Kidney (tissue), 14 donors: ENCODE measurements around the gene CCDC149. TPM values are rescaled to one million over a fixed set of nuclear protein-coding genes. Genes with fewer than 3 reads are reported as not detected.

ENCODE experiments used
- DNase-seq, 5 donors: peaks; one replicate each; pipeline ENCODE4 v3.0.0-alpha.2; 2013 to 2020
- FAIRE-seq: peaks from 2 replicates; lab custom pipeline; 2012; peaks lifted over from hg19 to GRCh38; lab: Jason Lieb, UNC
- H3K27ac ChIP-seq, 2 donors: one replicate each; pipeline ENCODE4 v1.7.0; 2013; ENCODE audit warnings: low read depth in 2 of 2, low read length in 2 of 2, inconsistent platforms in 1 of 2
- H3K27me3 ChIP-seq: one replicate; pipeline ENCODE4 v1.7.1; 2013; ENCODE audit warnings: low read length, inconsistent platforms; ENCODE audit not compliant: control insufficient read depth, insufficient read depth
- H3K36me3 ChIP-seq, 3 donors: one replicate each; pipeline versions ENCODE4 v1.7.0 to v1.7.1; 2013; ENCODE audit warnings: low read length in 3 of 3, control low read depth in 1 of 3, inconsistent platforms in 1 of 3; ENCODE audit not compliant: insufficient read depth in 3 of 3, control insufficient read depth in 2 of 3
- H3K4me1 ChIP-seq, 3 donors: one replicate each; pipeline versions ENCODE4 v1.7.0 to v1.7.1; 2013; ENCODE audit warnings: low read length in 3 of 3, inconsistent platforms in 1 of 3, low read depth in 1 of 3; ENCODE audit not compliant: control insufficient read depth in 2 of 3, insufficient read depth in 2 of 3
- H3K4me3 ChIP-seq, 3 donors: one replicate each; pipeline versions ENCODE4 v1.7.0 to v1.8.1; 2013; ENCODE audit warnings: low read length in 3 of 3, control low read depth in 1 of 3, inconsistent platforms in 1 of 3
- H3K9ac ChIP-seq, 3 donors: one replicate each; pipeline versions ENCODE4 v1.7.0 to v1.7.1; 2013; ENCODE audit warnings: low read length in 3 of 3, control low read depth in 1 of 3, inconsistent platforms in 1 of 3
- H3K9me3 ChIP-seq, 3 donors: one replicate each; pipeline versions ENCODE4 v1.7.0 to v1.7.1; 2013; ENCODE audit warnings: low read length in 3 of 3, control low read depth in 1 of 3, inconsistent platforms in 1 of 3; ENCODE audit not compliant: control insufficient read depth in 2 of 3, insufficient read depth in 1 of 3
- CTCF ChIP-seq: IDR thresholded peaks from 3 replicates; pipeline ENCODE4 v1.5.1; 2012; ENCODE audit warnings: mild to moderate bottlenecking, moderate library complexity, borderline replicate concordance; ENCODE audit not compliant: insufficient read depth; ENCODE audit errors: extremely low read depth
- intact Hi-C: fragments of 100-400 bp; cut with DNase I; formaldehyde crosslinking; loops from one replicate; pipeline ENCODE4 v1.11.1; 2022
- polyA plus RNA-seq: library from polyadenylated mRNA; stranded (reverse); fragments of 350-450 nt; fragmentation: Illumina TruSeq; extraction: RNeasy Lipid Tissue Mini Kit (QIAGEN cat#74804); gene quantifications from one replicate; pipeline ENCODE4 v1.2.3, GENCODE V29; 2014; ENCODE audit warnings: low read depth, low replicate concordance; ENCODE audit not compliant: insufficient read depth
- total RNA-seq: library from RNA; stranded (reverse); fragmentation: NEBNext Ultra II Directional; extraction: Animal tissue kit (Norgen Biotek cat#: 25700); gene quantifications from one replicate; pipeline ENCODE4 v1.2.1, GENCODE V29; 2021
- donor health status: control.
- donor health status: control.
- donor health status: control.
- donor health status: control.
- donor health status: control.
- donor health status: DM: yes; HTN: yes; CAD: no.
- donor health status: Normal renal cell carcinoma (clear cell type).

CCDC149 gene
- total and polyA plus RNA-seq, 2 donors from 2014 or later = 6.9 to 21.8 TPM

GRCh38 chr4:24809376-24809775, 103.5 kb downstream of the CCDC149 start:
- intact Hi-C loops = no loop called here
- no peak for TF ChIP-seq CTCF
- H3K4me1 ChIP-seq = no peaks in the 10 kb centered on the region
- H3K9ac ChIP-seq = no peak overlapping the region
- H3K27ac ChIP-seq = no peak overlapping the region
- no peaks in the 10 kb centered on the region for H3K36me3 ChIP-seq
- H3K4me3 ChIP-seq = no peak overlapping the region
- no peaks in the 10 kb centered on the region for H3K27me3 ChIP-seq
- DNase-seq = no peak
- no peak for FAIRE-seq
- H3K9me3 ChIP-seq = no peaks in the 10 kb centered on the region

- no peaks in the 10 kb centered on the region for H3K9me3 ChIP-seq
- H3K9ac ChIP-seq = no peak overlapping the region
- no peak overlapping the region for H3K4me3 ChIP-seq
- no peaks in the 10 kb centered on the region for H3K36me3 ChIP-seq
- H3K4me1 ChIP-seq = no peaks in the 10 kb centered on the region
- no peak for FAIRE-seq
- no peaks in the 10 kb centered on the region for H3K27me3 ChIP-seq
- intact Hi-C loops = no loop called here
- DNase-seq = no peak
- no peak for TF ChIP-seq CTCF
- no peak overlapping the region for H3K27ac ChIP-seq
Observed at GRCh38 chr4:24808955-24809354, 103.9 kb downstream of the CCDC149 start.

GRCh38 chr4:24808261-24808660, 104.6 kb downstream of the CCDC149 start:
- intact Hi-C loops = no loop called here
- Histone ChIP-seq H3K9me3 (no peaks in the 10 kb centered on the region), H3K27ac (no peak overlapping the region), H3K9ac (no peak overlapping the region), H3K4me3 (no peak overlapping the region), H3K27me3 (no peaks in the 10 kb centered on the region), H3K4me1 (no peaks in the 10 kb centered on the region), H3K36me3 (no peaks in the 10 kb centered on the region)
- no peak for FAIRE-seq
- DNase-seq = no peak
- no peak for TF ChIP-seq CTCF

GRCh38 chr4:24807611-24808010, 105.2 kb downstream of the CCDC149 start:
- intact Hi-C loops = no loop called here
- H3K9me3 ChIP-seq = no peaks in the 10 kb centered on the region

More at GRCh38 chr4:24807611-24808010, 105.2 kb downstream of the CCDC149 start:
- DNase-seq = no peak
- no peak overlapping the region for H3K27ac ChIP-seq
- no peak overlapping the region for H3K4me3 ChIP-seq
- no peaks in the 10 kb centered on the region for H3K36me3 ChIP-seq
- H3K9ac ChIP-seq = no peak overlapping the region
- no peak for TF ChIP-seq CTCF
- H3K27me3 ChIP-seq = no peaks in the 10 kb centered on the region
- FAIRE-seq = no peak
- no peaks in the 10 kb centered on the region for H3K4me1 ChIP-seq
